Ovary (tissue), 9 donors: Measurements from ENCODE around the gene ADCYAP1R1. TPM values are rescaled to one million over a fixed set of nuclear protein-coding genes. Genes with fewer than 3 reads are reported as not detected.
"Not testable (repeated sequence)": the region's sequence is repeated elsewhere in the genome, so short reads cannot be mapped to it uniquely, and the experiment has no call there.

Experiments
- DNase-seq, 5 donors: peaks; one replicate each; pipeline ENCODE4 v3.0.0-alpha.2; 2019 to 2020
- H3K27ac ChIP-seq, 2 donors: fragments of 200-600 bp; one replicate each; pipeline versions ENCODE4 v1.5.1 to v1.8.0; 2019 to 2022
- H3K27me3 ChIP-seq: fragments of 200-600 bp; one replicate; pipeline ENCODE4 v1.8.0; 2022
- H3K36me3 ChIP-seq: fragments of 200-600 bp; sonication (generic); one replicate; pipeline ENCODE4 v1.5.1; 2019
- H3K4me1 ChIP-seq: one replicate; pipeline ENCODE4 v1.8.1; 2013; ENCODE audit warnings: mild to moderate bottlenecking, moderate library complexity; ENCODE audit not compliant: insufficient read depth
- H3K4me3 ChIP-seq: fragments of 200-600 bp; sonication (generic); one replicate; pipeline ENCODE4 v1.5.1; 2017
- H3K9me3 ChIP-seq, 2 donors: fragments of 200-600 bp in 1 of 2; sonication (generic) in 1 of 2; one replicate each; pipeline versions ENCODE4 v1.5.1 to v1.8.1; 2013 to 2019; ENCODE audit warnings: mild to moderate bottlenecking in 1 of 2, moderate library complexity in 1 of 2
- EP300 ChIP-seq: sonication (generic); formaldehyde crosslinking; IDR thresholded peaks from one replicate; pipeline ENCODE4 v1.6.1; 2017; ENCODE audit warnings: antibody characterized with exemption
- POLR2A ChIP-seq: fragments of 450-650 bp; IDR thresholded peaks from one replicate; pipeline ENCODE4 v1.6.1; 2017; ENCODE audit warnings: antibody characterized with exemption, mild to moderate bottlenecking, moderate library complexity
- WGBS, 3 donors: extraction: QIAGEN DNeasy Blood & Tissue Kit in 1 of 3; methylation state at CpG; one replicate each; pipeline versions ENCODE4 v1.1.5 to v1.1.7; 2013 to 2017; 5-methylcytosine and 5-hydroxymethylcytosine counted together
- intact Hi-C, 4 donors: fragments of 100-400 bp; cut with DNase I; formaldehyde crosslinking; loops; one replicate each; pipeline versions ENCODE4 v1.11.0 to v1.15.1; 2022 to 2023
- polyA plus RNA-seq, 2 donors: library from polyadenylated mRNA; stranded (reverse); fragments of 200-250 nt in 1 of 2; fragments of 350-450 nt in 1 of 2; fragmentation: Illumina TruSeq in 1 of 2; extraction: RNeasy Lipid Tissue Mini Kit (QIAGEN cat#74804) in 1 of 2; gene quantifications; one replicate each; pipeline ENCODE4 v1.2.3, GENCODE V29; 2013 to 2014
- total RNA-seq, 7 donors: library from RNA; depleted of rRNA in 2 of 7; stranded (reverse); fragments of >200 nt in 2 of 7; fragmentation: NEBNext Ultra II Directional in 3 of 7; extraction: Animal tissue kit (Norgen Biotek cat#: 25700) in 3 of 7; gene quantifications; one replicate each; pipeline versions ENCODE4 v1.1.0 to v1.2.4, GENCODE V29; 2016 to 2023
- TF ChIP-seq, protein P1 (sequence below), 3 donors: fragments of 450-650 bp in 2 of 3; fragments of 200-600 bp in 1 of 3; IDR thresholded peaks; one replicate each; pipeline versions ENCODE4 v1.5.1 to v1.8.0; 2016 to 2022; ENCODE audit warnings: antibody characterized with exemption in 3 of 3, mild to moderate bottlenecking in 1 of 3
- donor health status: DM: no; HTN: no; CAD: no; lungs with moderate emphysema.
- donor health status: DM: no; HTN: no; CAD: no.
- donor health status: Bipolar disorder and iron deficiency.
- donor health status: DM: yes; HTN: yes; CAD: no.
- donor health status: DM: no; HTN: no; CAD: no.
- donor health status: DM: yes; HTN: yes; CAD: no.

Gene ADCYAP1R1
- total and polyA plus RNA-seq, 9 donors, result 0.33 to 9.2 (median 5.0) TPM

DNA sequence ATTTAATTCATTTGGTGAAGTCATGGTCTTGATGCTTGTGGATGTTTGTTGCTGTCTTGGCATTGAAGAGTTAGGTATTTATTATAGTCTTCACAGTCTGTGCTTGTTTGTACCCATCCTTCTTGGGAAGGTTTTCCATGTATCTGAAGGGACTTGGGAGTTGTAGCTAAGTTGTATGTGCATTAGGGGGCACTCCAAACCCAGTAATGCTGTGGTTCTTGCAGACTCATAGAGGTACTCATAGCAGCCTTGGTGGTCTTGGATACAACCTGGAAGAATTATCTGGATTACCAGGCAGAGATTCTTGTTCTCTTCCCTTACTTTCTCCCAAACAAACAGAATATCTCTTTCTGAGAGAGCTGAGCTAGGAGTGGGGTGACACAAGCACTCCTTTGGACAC, 93.2 kb downstream of the ADCYAP1R1 start:
- no peaks in the 10 kb centered on the region for H3K4me1 ChIP-seq
- DNase-seq, result no peak
- no peaks in the 10 kb centered on the region for H3K9me3 ChIP-seq
- no peak overlapping the region for H3K4me3 ChIP-seq
- no peak overlapping the region for H3K27ac ChIP-seq
- intact Hi-C loops, result no loop called here
- no peaks in the 10 kb centered on the region for H3K27me3 ChIP-seq
- TF ChIP-seq POLR2A (no peak), EP300 (no peak)
- TF ChIP-seq, protein P1, sequence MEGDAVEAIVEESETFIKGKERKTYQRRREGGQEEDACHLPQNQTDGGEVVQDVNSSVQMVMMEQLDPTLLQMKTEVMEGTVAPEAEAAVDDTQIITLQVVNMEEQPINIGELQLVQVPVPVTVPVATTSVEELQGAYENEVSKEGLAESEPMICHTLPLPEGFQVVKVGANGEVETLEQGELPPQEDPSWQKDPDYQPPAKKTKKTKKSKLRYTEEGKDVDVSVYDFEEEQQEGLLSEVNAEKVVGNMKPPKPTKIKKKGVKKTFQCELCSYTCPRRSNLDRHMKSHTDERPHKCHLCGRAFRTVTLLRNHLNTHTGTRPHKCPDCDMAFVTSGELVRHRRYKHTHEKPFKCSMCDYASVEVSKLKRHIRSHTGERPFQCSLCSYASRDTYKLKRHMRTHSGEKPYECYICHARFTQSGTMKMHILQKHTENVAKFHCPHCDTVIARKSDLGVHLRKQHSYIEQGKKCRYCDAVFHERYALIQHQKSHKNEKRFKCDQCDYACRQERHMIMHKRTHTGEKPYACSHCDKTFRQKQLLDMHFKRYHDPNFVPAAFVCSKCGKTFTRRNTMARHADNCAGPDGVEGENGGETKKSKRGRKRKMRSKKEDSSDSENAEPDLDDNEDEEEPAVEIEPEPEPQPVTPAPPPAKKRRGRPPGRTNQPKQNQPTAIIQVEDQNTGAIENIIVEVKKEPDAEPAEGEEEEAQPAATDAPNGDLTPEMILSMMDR (IDR thresholded peaks at IDR 0.05), result no peak
- H3K36me3 ChIP-seq, result no peaks in the 10 kb centered on the region

- Histone ChIP-seq H3K9me3 (no peaks in the 10 kb centered on the region), H3K27ac (no peak overlapping the region), H3K27me3 (peaks cover under 1% of the 10 kb centered on the region), H3K4me3 (no peak overlapping the region), H3K4me1 (no peaks in the 10 kb centered on the region), H3K36me3 (no peaks in the 10 kb centered on the region)
- intact Hi-C loops, result no loop called here
- DNase-seq, result no peak
- TF ChIP-seq, protein P1 (IDR thresholded peaks at IDR 0.05), result no peak
- TF ChIP-seq EP300 (no peak), POLR2A (no peak)
- WGBS, 3 donors, result 47 to 67% (median 64%) methylated on average over 1 of the region's 1 CpG
Observed at GRCh38 chr7:31146030-31146429, 93.9 kb downstream of the ADCYAP1R1 start.

DNA sequence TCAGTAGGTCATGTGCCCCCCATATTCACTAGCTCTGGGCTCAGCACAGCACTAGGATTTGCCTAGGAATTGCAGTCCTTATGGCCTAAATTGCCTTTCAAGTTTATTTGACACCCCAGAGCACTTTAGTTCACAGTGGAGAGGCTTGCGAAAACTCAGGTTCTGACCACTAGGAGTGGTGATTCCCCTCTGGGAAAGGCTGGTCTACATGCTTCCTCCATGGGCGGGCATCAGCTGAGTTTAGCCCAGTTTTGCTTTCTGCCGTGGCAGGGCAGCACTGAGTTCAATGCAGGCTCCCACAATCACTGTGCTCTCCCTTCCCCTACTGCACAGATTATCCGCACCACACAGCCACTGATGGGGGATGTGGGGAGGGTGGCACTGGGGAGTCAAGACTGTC, 94.4 kb downstream of the ADCYAP1R1 start:
- Histone ChIP-seq H3K27me3 (peaks cover 2% of the 10 kb centered on the region), H3K4me1 (no peaks in the 10 kb centered on the region), H3K27ac (no peak overlapping the region), H3K4me3 (no peak overlapping the region), H3K9me3 (no peaks in the 10 kb centered on the region), H3K36me3 (no peaks in the 10 kb centered on the region)
- TF ChIP-seq, protein P1 (IDR thresholded peaks at IDR 0.05), result no peak
- no peak for TF ChIP-seq POLR2A
- TF ChIP-seq EP300, result no peak
- intact Hi-C loops, result no loop called here
- no peak for DNase-seq
- 78 to 87% (median 83%) methylated on average over 4 of the region's 4 CpGs for WGBS, 3 donors

DNA sequence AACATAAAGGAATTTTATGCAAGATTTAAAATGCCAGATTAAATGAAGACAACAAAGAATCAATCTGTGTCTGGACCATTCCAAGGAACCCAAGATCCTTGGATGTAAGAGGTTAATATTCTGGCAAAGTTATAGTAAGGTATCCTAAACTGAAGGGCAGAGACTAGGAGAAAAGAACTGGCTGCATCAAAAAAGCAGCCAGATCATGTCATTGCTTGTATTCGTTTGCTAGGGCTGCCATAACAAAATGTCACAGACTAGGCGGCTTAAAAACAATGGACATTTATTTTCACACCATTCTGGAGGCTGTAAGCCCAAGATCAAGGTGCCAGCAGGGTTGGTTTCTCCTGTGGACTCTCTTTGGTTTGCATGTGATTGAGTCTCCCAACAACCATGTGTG, 99.7 kb downstream of the ADCYAP1R1 start:
- DNase-seq, result no peak
- no peaks in the 10 kb centered on the region for H3K9me3 ChIP-seq
- no peaks in the 10 kb centered on the region for H3K4me1 ChIP-seq
- H3K4me3 ChIP-seq, result no peak overlapping the region
- peaks cover 2% of the 10 kb centered on the region for H3K27me3 ChIP-seq
- WGBS, 3 donors, result 66 to 70% (median 69%) methylated on average over 2 of the region's 2 CpGs
- H3K36me3 ChIP-seq, result no peaks in the 10 kb centered on the region
- no peak for TF ChIP-seq POLR2A
- TF ChIP-seq EP300, result no peak
- TF ChIP-seq, protein P1 (IDR thresholded peaks at IDR 0.05), result no peak
- intact Hi-C loops, result no loop called here
- no peak overlapping the region for H3K27ac ChIP-seq

DNA sequence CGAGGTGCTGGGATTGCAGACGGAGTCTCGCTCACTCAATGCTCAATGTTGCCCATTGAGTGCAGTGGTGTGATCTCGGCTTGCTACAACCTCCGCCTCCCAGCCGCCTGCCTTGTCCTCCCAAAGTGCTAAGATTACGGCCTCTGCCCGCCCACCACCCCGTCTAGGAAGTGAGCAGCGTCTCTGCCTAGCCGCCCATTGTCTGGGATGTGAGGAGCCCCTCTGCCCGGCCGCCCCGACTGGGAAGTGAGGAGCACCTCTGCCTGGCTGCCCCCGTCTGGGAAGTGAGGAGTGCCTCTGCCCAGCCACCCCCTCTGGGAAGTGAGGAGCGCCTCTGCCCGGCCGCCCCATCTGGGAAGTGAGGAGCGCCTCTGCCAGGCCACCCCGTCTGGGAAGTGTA, 101.2 kb downstream of the ADCYAP1R1 start:
- H3K4me1 ChIP-seq, H3K27me3 ChIP-seq, intact Hi-C loops, H3K27ac ChIP-seq, H3K9me3 ChIP-seq, H3K4me3 ChIP-seq, DNase-seq, H3K36me3 ChIP-seq: not testable (repeated sequence)
- WGBS, 3 donors, result 90 to 93% (median 91%) methylated on average over 14 to 20 of the region's 20 CpGs
